NCI-H1105 treated with DMSO at 0.1 percent for 48 hours (cell line): ENCODE measurements around the gene CACNA2D3.

ENCODE experiments used
- DNase-seq: peaks from one replicate; lab custom pipeline; 2025; lab: John Stamatoyannopoulos, UW

Gene CACNA2D3

GRCh38 chr3:54878145-54878544, 755.8 kb downstream of the CACNA2D3 start:
- DNase-seq, result no peak

- DNase-seq, result no peak
Measured at GRCh38 chr3:54882129-54882833, 759.9 kb downstream of the CACNA2D3 start.

GRCh38 chr3:54888162-54888561, 765.8 kb downstream of the CACNA2D3 start:
- no peak for DNase-seq

GRCh38 chr3:54888873-54889272, 766.5 kb downstream of the CACNA2D3 start:
- no peak for DNase-seq

GRCh38 chr3:54889731-54890130, 767.4 kb downstream of the CACNA2D3 start:
- no peak for DNase-seq

- DNase-seq, result no peak
Measured at GRCh38 chr3:54891540-54891897, 769.2 kb downstream of the CACNA2D3 start.

- no peak for DNase-seq
Measured at GRCh38 chr3:54892168-54892567, 769.8 kb downstream of the CACNA2D3 start.

GRCh38 chr3:54895613-54896012, 773.3 kb downstream of the CACNA2D3 start:
- DNase-seq, result no peak

- no peak for DNase-seq
Measured at GRCh38 chr3:54897028-54897711, 774.8 kb downstream of the CACNA2D3 start.

GRCh38 chr3:54899273-54899672, 776.9 kb downstream of the CACNA2D3 start:
- no peak for DNase-seq

GRCh38 chr3:54900838-54901591, 778.7 kb downstream of the CACNA2D3 start:
- DNase-seq, result no peak

GRCh38 chr3:54901906-54902685, 779.7 kb downstream of the CACNA2D3 start:
- DNase-seq, result no peak

GRCh38 chr3:54905261-54905888, 783.0 kb downstream of the CACNA2D3 start:
- DNase-seq, result no peak

GRCh38 chr3:54905920-54906319, 783.6 kb downstream of the CACNA2D3 start:
- DNase-seq, result no peak

- DNase-seq, result no peak
Measured at GRCh38 chr3:54906763-54907162, 784.4 kb downstream of the CACNA2D3 start.

- DNase-seq, result no peak
Measured at GRCh38 chr3:54909191-54909590, 786.8 kb downstream of the CACNA2D3 start.

GRCh38 chr3:54914180-54914579, 791.8 kb downstream of the CACNA2D3 start:
- DNase-seq, result no peak

- DNase-seq, result no peak
Measured at GRCh38 chr3:54915181-54915580, 792.8 kb downstream of the CACNA2D3 start.

- no peak for DNase-seq
Measured at GRCh38 chr3:54915976-54916375, 793.6 kb downstream of the CACNA2D3 start.

- DNase-seq, result no peak
Measured at GRCh38 chr3:54916732-54917131, 794.4 kb downstream of the CACNA2D3 start.

GRCh38 chr3:54917174-54917573, 794.8 kb downstream of the CACNA2D3 start:
- no peak for DNase-seq

- DNase-seq, result no peak
Measured at GRCh38 chr3:54917862-54918261, 795.5 kb downstream of the CACNA2D3 start.
